GM12878 (cell line): ENCODE data around the gene GRM1. TPM values are rescaled to one million over a fixed set of nuclear protein-coding genes. Genes with fewer than 3 reads are reported as not detected.

Source experiments
- ATAC-seq: fragments of 200-7000 bp; cut with Tn5 transposase; 3 replicates; pipeline ENCODE4 v1.9.1; 2020; ENCODE audit warnings: mild to moderate bottlenecking, moderate library complexity
- BruUV-seq: library from RNA; stranded (reverse); fragments of 400-500 nt; replicated peaks from 2 replicates; lab custom pipeline; 2021; lab: Mats Ljungman, UMichigan
- CTCF ChIA-PET: fragments of 300-600 bp; sonication (Branson Sonifier 250); formaldehyde crosslinking; extraction: SDS; loops from one replicate; lab custom pipeline; 2021; ENCODE audit warnings: inconsistent platforms; lab: Yijun Ruan, JAX
- POLR2A ChIA-PET: fragments of 350-600 bp; formaldehyde crosslinking; extraction: SDS; loops from one replicate; lab custom pipeline; 2021; ENCODE audit warnings: inconsistent platforms; lab: Charles Lee
- RAD21 ChIA-PET: fragments of 300-600 bp; sonication (Branson Sonifier 250); formaldehyde crosslinking; loops from one replicate; lab custom pipeline; 2023; ENCODE audit warnings: antibody characterized with exemption; ENCODE audit not compliant: unreplicated experiment; lab: Charles Lee
- SMC1A ChIA-PET: fragments of 300-600 bp; sonication (Branson Sonifier 250); formaldehyde crosslinking; loops from one replicate; lab custom pipeline; 2023; ENCODE audit not compliant: unreplicated experiment, uncharacterized antibody; lab: Charles Lee
- DNase-seq: peaks from one replicate; pipeline ENCODE4 v3.0.0-alpha.2; 2011; ENCODE audit warnings: low read depth, low spot score
- FAIRE-seq: peaks from 3 replicates; lab custom pipeline; 2011; peaks lifted over from hg19 to GRCh38; lab: Jason Lieb, UNC
- H2AFZ ChIP-seq: 2 replicates; pipeline ENCODE4 v1.6.0; 2011; ENCODE audit warnings: low read depth, low read length, control low read depth; ENCODE audit not compliant: control insufficient read depth
- H3K27ac ChIP-seq: 2 replicates; pipeline ENCODE4 v1.5.1; 2011; ENCODE audit warnings: control low read depth; ENCODE audit not compliant: control insufficient read depth, insufficient read depth
- H3K27me3 ChIP-seq, 2 experiments: replicated peaks in 1 of 2; 2 replicates each; pipeline versions ENCODE4 v1.6.0 to v1.6.1; 2011; ENCODE audit warnings: low read length in 1 of 2; ENCODE audit not compliant: control insufficient read depth in 2 of 2, insufficient read depth in 2 of 2
- H3K36me3 ChIP-seq, 2 experiments: 2 replicates each; pipeline ENCODE4 v1.5.1; 2011; ENCODE audit warnings: low read length in 1 of 2; ENCODE audit not compliant: control insufficient read depth in 2 of 2, insufficient read depth in 2 of 2
- H3K4me1 ChIP-seq: 2 replicates; pipeline ENCODE4 v1.6.1; 2011; ENCODE audit warnings: mild to moderate bottlenecking, low read length, moderate library complexity, mixed read lengths; ENCODE audit not compliant: control insufficient read depth, insufficient read depth
- H3K4me2 ChIP-seq: 2 replicates; pipeline ENCODE4 v1.6.0; 2011; ENCODE audit warnings: control low read depth; ENCODE audit not compliant: control insufficient read depth, insufficient read depth
- H3K4me3 ChIP-seq: fragments of 200-600 bp; sonication (generic); 2 replicates; pipeline ENCODE4 v1.5.1; 2016
- H3K79me2 ChIP-seq: 2 replicates; pipeline ENCODE4 v1.6.0; 2011; ENCODE audit warnings: low read length; ENCODE audit not compliant: control insufficient read depth, insufficient read depth
- H3K9ac ChIP-seq: 2 replicates; pipeline ENCODE4 v1.8.0; 2011; ENCODE audit warnings: low read length, control low read depth, mixed read lengths; ENCODE audit not compliant: control insufficient read depth, insufficient read depth
- H3K9me3 ChIP-seq: replicated peaks from 3 replicates; pipeline ENCODE4 v1.5.1; 2011; ENCODE audit warnings: mild to moderate bottlenecking, low read length; ENCODE audit not compliant: control insufficient read depth, insufficient read depth
- H4K20me1 ChIP-seq: 2 replicates; pipeline ENCODE4 v1.6.0; 2011; ENCODE audit not compliant: control insufficient read depth, insufficient read depth
- E2F4 ChIP-seq: IDR thresholded peaks from 2 replicates; pipeline ENCODE4 v1.6.1; 2012; ENCODE audit warnings: low read depth, low read length, improper control_type of control experiment
- FOXM1 ChIP-seq: IDR thresholded peaks from 2 replicates; pipeline ENCODE4 v1.6.1; 2012; ENCODE audit warnings: low read depth, mild to moderate bottlenecking, inconsistent platforms, low read length, moderate library complexity
- IKZF2 ChIP-seq, 2 experiments: fragments of 450-650 bp; IDR thresholded peaks; 2 replicates each; pipeline ENCODE4 v1.6.1; 2017; ENCODE audit warnings: mild to moderate bottlenecking in 2 of 2, moderate library complexity in 2 of 2
- NBN ChIP-seq: fragments of 450-650 bp; IDR thresholded peaks from 2 replicates; pipeline ENCODE4 v1.6.1; 2016
- PAX8 ChIP-seq: fragments of 450-650 bp; IDR thresholded peaks from 2 replicates; pipeline ENCODE4 v1.6.1; 2017; ENCODE audit warnings: mild to moderate bottlenecking, moderate library complexity
- SP1 ChIP-seq: IDR thresholded peaks from one replicate; pipeline ENCODE4 v1.6.1; 2011; ENCODE audit warnings: low read depth, low read length
- SUPT20H ChIP-seq: IDR thresholded peaks from 2 replicates; pipeline ENCODE4 v1.6.1; 2011; ENCODE audit warnings: low read depth, mild to moderate bottlenecking, low read length, moderate library complexity, borderline replicate concordance; ENCODE audit not compliant: control insufficient read depth
- ZNF274 ChIP-seq: IDR thresholded peaks from one replicate; pipeline ENCODE4 v1.8.0; 2011; ENCODE audit not compliant: insufficient read length, insufficient read depth
- WGBS: methylation state at CpG from one replicate; pipeline ENCODE4 v1.1.6; 2016; ENCODE audit warnings: low lambda C conversion rate; ENCODE audit not compliant: insufficient replicate concordance, insufficient coverage; ENCODE audit errors: missing lambda C conversion rate; 5-methylcytosine and 5-hydroxymethylcytosine counted together
- in situ Hi-C: fragments of 300-500 bp; cut with MboI; formaldehyde crosslinking; loops from 9 replicates; pipeline ENCODE4 v1.14.3; 2018; ENCODE audit warnings: mixed read lengths
- intact Hi-C: fragments of 100-400 bp; cut with micrococcal nuclease; formaldehyde crosslinking; loops from one replicate; pipeline ENCODE4 v1.14.2; 2022; ENCODE audit not compliant: unreplicated experiment
- polyA plus RNA-seq, 11 experiments: library from polyadenylated mRNA; depleted of rRNA in 4 of 11; unstranded in 6 of 11; stranded (reverse) in 5 of 11; fragments of >200 nt; fragmentation: Nextera tagmentation in 4 of 11; fragmentation: Illumina TruSeq in 1 of 11; extraction: Ambion mirVana in 4 of 11; extraction: Trizol in 1 of 11; gene quantifications; 1 replicate in 1 of 11; 2 replicates in 10 of 11; pipeline versions ENCODE4 v1.2.1 to v1.2.3, GENCODE V29; 2011 to 2016; ENCODE audit warnings: inconsistent platforms in 2 of 11, missing spikeins in 2 of 11, low read depth in 1 of 11
- total RNA-seq, 4 experiments: library from RNA; depleted of rRNA in 3 of 4; stranded (reverse); fragments of >200 nt in 3 of 4; fragmentation: Illumina TruSeq in 1 of 4; extraction: Trizol in 1 of 4; gene quantifications; 2 replicates each; pipeline versions ENCODE4 v1.2.1 to v1.2.3, GENCODE V29; 2013 to 2021
- TF ChIP-seq, protein P1 (sequence below): fragments of 450-650 bp; IDR thresholded peaks from 2 replicates; pipeline ENCODE4 v1.6.1; 2017; ENCODE audit warnings: low read depth, mild to moderate bottlenecking, moderate library complexity

GRM1 gene
- total and polyA plus RNA-seq, 10 of the 15 experiments (the other 5 are each of a cell fraction or from before 2014, with no cell fraction given): 0.04 TPM; not detected in 9

DNA sequence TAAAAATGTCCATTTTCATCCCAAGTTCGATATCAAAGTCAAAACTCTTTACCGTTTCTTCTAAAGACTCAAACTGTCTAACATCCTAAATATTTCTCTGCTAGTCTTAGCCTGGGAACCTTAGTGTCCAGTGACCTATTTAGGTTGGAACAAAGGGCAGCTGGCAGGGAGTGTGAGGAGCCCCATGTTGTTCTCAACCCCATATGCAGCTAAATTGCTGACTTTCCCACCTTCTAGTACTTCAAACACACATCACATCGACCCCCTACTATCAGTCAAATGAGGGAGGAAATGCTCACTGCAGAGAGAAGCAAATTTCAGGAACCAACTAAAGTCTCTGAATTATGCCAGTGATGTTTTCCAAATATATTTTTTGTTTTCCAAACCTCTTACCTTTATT lies 322.2 kb downstream of the GRM1 start:
- WGBS: 0% methylated on average over 3 of the region's 3 CpGs
- no peaks in the 10 kb centered on the region for H3K4me1 ChIP-seq
- no peaks in the 10 kb centered on the region for H3K36me3 ChIP-seq
- no peaks in the 10 kb centered on the region for H4K20me1 ChIP-seq
- no peak overlapping the region for H3K4me2 ChIP-seq
- H3K79me2 ChIP-seq: no peaks in the 10 kb centered on the region
- in situ Hi-C loops (no loop called here), intact Hi-C loops (no loop called here)
- CTCF ChIA-PET: no interaction called here
- RAD21 ChIA-PET: no interaction called here
- no peak for FAIRE-seq
- H3K9ac ChIP-seq: no peak overlapping the region
- no peak overlapping the region for H2AFZ ChIP-seq
- ATAC-seq: no peak
- SMC1A ChIA-PET: no interaction called here
- TF ChIP-seq PAX8: no peak
- TF ChIP-seq NBN: no peak
- no peak for TF ChIP-seq E2F4
- TF ChIP-seq SP1: no peak
- no peak for TF ChIP-seq SUPT20H
- TF ChIP-seq ZNF274: no peak
- no peak for TF ChIP-seq IKZF2 (IDR thresholded peaks at IDR 0.05)
- no peak for TF ChIP-seq FOXM1
- TF ChIP-seq, protein P1, sequence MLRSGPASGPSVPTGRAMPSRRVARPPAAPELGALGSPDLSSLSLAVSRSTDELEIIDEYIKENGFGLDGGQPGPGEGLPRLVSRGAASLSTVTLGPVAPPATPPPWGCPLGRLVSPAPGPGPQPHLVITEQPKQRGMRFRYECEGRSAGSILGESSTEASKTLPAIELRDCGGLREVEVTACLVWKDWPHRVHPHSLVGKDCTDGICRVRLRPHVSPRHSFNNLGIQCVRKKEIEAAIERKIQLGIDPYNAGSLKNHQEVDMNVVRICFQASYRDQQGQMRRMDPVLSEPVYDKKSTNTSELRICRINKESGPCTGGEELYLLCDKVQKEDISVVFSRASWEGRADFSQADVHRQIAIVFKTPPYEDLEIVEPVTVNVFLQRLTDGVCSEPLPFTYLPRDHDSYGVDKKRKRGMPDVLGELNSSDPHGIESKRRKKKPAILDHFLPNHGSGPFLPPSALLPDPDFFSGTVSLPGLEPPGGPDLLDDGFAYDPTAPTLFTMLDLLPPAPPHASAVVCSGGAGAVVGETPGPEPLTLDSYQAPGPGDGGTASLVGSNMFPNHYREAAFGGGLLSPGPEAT: no peak
- no TSS peak for BruUV-seq
- H3K4me3 ChIP-seq: no peak overlapping the region
- H3K27me3 ChIP-seq: no peaks in the 10 kb centered on the region
- no peak overlapping the region for H3K27ac ChIP-seq
- no peak for DNase-seq
- H3K9me3 ChIP-seq: no peaks in the 10 kb centered on the region
- POLR2A ChIA-PET: no interaction called here
